H1 (cell line): ENCODE results near the gene GPR17. TPM values are rescaled to one million over a fixed set of nuclear protein-coding genes. Genes with fewer than 3 reads are reported as not detected.

Experiments used
- CREB1 ChIP-seq: IDR thresholded peaks from 2 replicates; pipeline ENCODE4 v1.6.1; 2012; ENCODE audit warnings: inconsistent platforms
- CTCF ChIP-seq, 3 experiments: IDR thresholded peaks; 1 replicate in 2 of 3; 2 replicates in 1 of 3; pipeline versions ENCODE4 v1.5.1 to v1.6.1; 2011; ENCODE audit warnings: low read length in 3 of 3, mild to moderate bottlenecking in 3 of 3, inconsistent platforms in 2 of 3, low read depth in 1 of 3, moderate library complexity in 1 of 3; ENCODE audit not compliant: insufficient read depth in 1 of 3; ENCODE audit errors: control extremely low read depth in 1 of 3
- TAF1 ChIP-seq: IDR thresholded peaks from 2 replicates; pipeline ENCODE4 v1.6.1; 2011; ENCODE audit warnings: mild to moderate bottlenecking, low read depth, low read length
- polyA plus RNA-seq, 7 experiments: library from polyadenylated mRNA; depleted of rRNA in 3 of 7; stranded (reverse) in 5 of 7; unstranded in 2 of 7; fragments of >200 nt in 5 of 7; fragments of 200-250 nt in 2 of 7; gene quantifications; 1 replicate in 5 of 7; 2 replicates in 1 of 7; 4 replicates in 1 of 7; pipeline versions ENCODE4 v1.2.1 to v1.2.3, GENCODE V29; 2011 to 2013; ENCODE audit warnings: missing spikeins in 2 of 7, mixed read lengths in 2 of 7
- total RNA-seq: library from RNA; stranded (reverse); fragmentation: NEBNext Ultra II Directional; extraction: Animal tissue kit (Norgen Biotek cat#: 25700); gene quantifications from 2 replicates; pipeline ENCODE4 v1.2.1, GENCODE V29; 2021

The GPR17 gene
- total and polyA plus RNA-seq, 2 of the 8 experiments (the other 6 are each of a cell fraction or from before 2014, with no cell fraction given), result 0.03 TPM; not detected in 1

GRCh38 chr2:127700527-127701192, 54.7 kb downstream of the GPR17 start (continued):
- TF ChIP-seq CTCF (IDR thresholded peaks at IDR 0.05; ENCODE audit: control extremely low read depth in 1 of 3, insufficient read depth in 1 of 3, low read depth in 1 of 3, low read length in 3 of 3) (peak in 1 of 3 experiments; percentile 19; a peak in 1 of 4 replicates), TAF1 (peak; percentile 26; the same call in 1 of the 2 replicates), CREB1 (peak; percentile 68; the same call in 1 of the 2 replicates)
- TF ChIP-seq, all 59 proteins: peak for 8
